ENCODE data around the gene TUBA1B. TPM values are rescaled to one million over a fixed set of nuclear protein-coding genes. Genes with fewer than 3 reads are reported as not detected.
A peak's percentile ranks its signal among the peaks of the same experiment; 100 is the strongest.

Gene TUBA1B
- total and polyA plus RNA-seq, 7 experiments from 2014 or later = 124 to 1,463 (median 280) TPM

- Histone ChIP-seq H3K36me3 (ENCODE audit: control insufficient read depth in 2 of 3, insufficient read depth in 3 of 3, low read length in 3 of 3) (peaks cover 0 to 78% (median 10%) of the 10 kb centered on the region in 3 experiments), H3K4me1 (ENCODE audit: control insufficient read depth in 2 of 2, insufficient read depth in 2 of 2, low read length in 2 of 2) (peaks cover 9 to 12% of the 10 kb centered on the region in 2 donors)
- no peaks in the 10 kb centered on the region for H3K27me3 Mint-ChIP-seq
Measured at GRCh38 chr12:49104822-49105221, 26.4 kb downstream of the TUBA1B start.

GRCh38 chr12:49100380-49100779 lies 30.8 kb downstream of the TUBA1B start:
- Mint-ChIP-seq H3K4me3 (no peak overlapping the region), H3K27me3 (peaks cover under 1 to 5% (median 3%) of the 10 kb centered on the region in 5 donors), H3K4me1 (peaks cover under 1 to 9% (median 6%) of the 10 kb centered on the region in 7 donors), H3K9me3 (no peaks in the 10 kb centered on the region), H3K36me3 (peaks cover 9 to 45% (median 22%) of the 10 kb centered on the region in 5 donors), H3K27ac (peak overlapping the region in 1 of 9 donors; percentile 1)
- H3K4me3 ChIP-seq (ENCODE audit: low read length) = no peak overlapping the region
- DNase-seq (no peak), ATAC-seq (no peak)
- ChIA-PET CTCF (interaction anchor here (2.8 to 5.9 kb wide), 3 partner anchors 13 to 36 kb away, joined by 12 to 41 read pairs (median 30); no protein-coding TSS in a partner anchor), POLR2A (interaction anchor here (0.8 to 4.6 kb wide), 3 partner anchors 9 to 30 kb away, joined by 3 to 41 read pairs (median 17); partner anchors contain the start of genes LMBR1L and TUBA1B)
- no peaks in the 10 kb centered on the region for H3K9me3 ChIP-seq (ENCODE audit: control insufficient read depth in 2 of 3, low read length in 3 of 3)
- no peaks in the 10 kb centered on the region for H3K27me3 ChIP-seq (ENCODE audit: control insufficient read depth in 2 of 2, insufficient read depth in 2 of 2, low read length in 2 of 2)
- H3K27ac ChIP-seq (ENCODE audit: low read depth, low read length) = no peak overlapping the region
- H3K36me3 ChIP-seq (ENCODE audit: control insufficient read depth in 2 of 3, insufficient read depth in 3 of 3, low read length in 3 of 3) = peaks cover 10 to 80% (median 12%) of the 10 kb centered on the region in 3 experiments
- intact Hi-C loops (cut with micrococcal nuclease) = no loop called here
- H3K4me1 ChIP-seq (ENCODE audit: control insufficient read depth in 2 of 2, insufficient read depth in 2 of 2, low read length in 2 of 2) = no peaks in the 10 kb centered on the region

More at GRCh38 chr12:49104822-49105221, 26.4 kb downstream of the TUBA1B start:
- no peaks in the 10 kb centered on the region for H3K9me3 Mint-ChIP-seq
- Histone ChIP-seq H3K9me3 (ENCODE audit: control insufficient read depth in 2 of 3, low read length in 3 of 3) (no peaks in the 10 kb centered on the region), H3K27ac (ENCODE audit: low read depth, low read length) (no peak overlapping the region), H3K4me3 (ENCODE audit: low read length) (no peak overlapping the region), H3K27me3 (ENCODE audit: control insufficient read depth in 2 of 2, insufficient read depth in 2 of 2, low read length in 2 of 2) (no peaks in the 10 kb centered on the region)
- H3K27ac Mint-ChIP-seq = no peak overlapping the region
- CTCF ChIA-PET = interaction anchor here (1.7 to 2.6 kb wide), 3 partner anchors 13 to 40 kb away, joined by 5 to 9 read pairs (median 6); no protein-coding TSS in a partner anchor
- no peak for ATAC-seq
- POLR2A ChIA-PET = interaction anchor here (0.5 to 1.5 kb wide), 3 partner anchors 26 to 69 kb away, joined by 3 to 10 read pairs (median 5); partner anchors contain the start of gene TUBA1B
- peaks cover 19 to 43% (median 34%) of the 10 kb centered on the region in 7 donors for H3K4me1 Mint-ChIP-seq
- intact Hi-C loops (cut with micrococcal nuclease) = no loop called here
- no peak overlapping the region for H3K4me3 Mint-ChIP-seq
- peaks cover 9 to 44% (median 17%) of the 10 kb centered on the region in 5 donors for H3K36me3 Mint-ChIP-seq
- no peak for DNase-seq

GRCh38 chr12:49098703-49099102 lies 32.5 kb downstream of the TUBA1B start:
- peaks cover 10 to 16% (median 15%) of the 10 kb centered on the region in 5 donors for H3K27me3 Mint-ChIP-seq

GRCh38 chr12:49098035-49098451 lies 33.2 kb downstream of the TUBA1B start:
- peaks cover 0 to 39% (median 15%) of the 10 kb centered on the region in 5 donors for H3K36me3 Mint-ChIP-seq
- ChIA-PET CTCF (interaction anchor here (0.7 to 5.9 kb wide), 11 partner anchors 9 to 137 kb away, joined by 3 to 41 read pairs (median 4); partner anchors contain the start of gene LMBR1L), POLR2A (interaction anchor here (0.6 to 4.6 kb wide), 7 partner anchors 9 to 90 kb away, joined by 3 to 41 read pairs (median 6); partner anchors contain the start of genes KMT2D, LMBR1L, TUBA1A and TUBA1B)
- H3K9me3 ChIP-seq (ENCODE audit: control insufficient read depth in 2 of 3, low read length in 3 of 3) = no peaks in the 10 kb centered on the region
- peaks cover 9 to 10% of the 10 kb centered on the region in 2 donors for H3K4me1 ChIP-seq (ENCODE audit: control insufficient read depth in 2 of 2, insufficient read depth in 2 of 2, low read length in 2 of 2)
- no peak overlapping the region for H3K4me3 ChIP-seq (ENCODE audit: low read length)
- H3K4me1 Mint-ChIP-seq = peaks cover 0 to 22% (median 16%) of the 10 kb centered on the region in 7 donors
- peak overlapping the region in 2 of 9 donors; percentile 23 to 51 for H3K27ac Mint-ChIP-seq
- H3K27me3 ChIP-seq (ENCODE audit: control insufficient read depth in 2 of 2, insufficient read depth in 2 of 2, low read length in 2 of 2) = peaks cover 4 to 6% of the 10 kb centered on the region in 2 donors
- intact Hi-C loops (cut with micrococcal nuclease) = loop anchor here (1.0 kb wide), 3 partner anchors 10 to 34 kb away; partner anchors contain the start of gene LMBR1L (in 1 of the 2)
- H3K36me3 ChIP-seq (ENCODE audit: control insufficient read depth in 2 of 3, insufficient read depth in 3 of 3, low read length in 3 of 3) = peaks cover 10 to 57% (median 12%) of the 10 kb centered on the region in 3 experiments
- H3K9me3 Mint-ChIP-seq = no peaks in the 10 kb centered on the region
- DNase-seq (peak; percentile 38 to 65 (median 58)), ATAC-seq (peak; percentile 78)
- no peak overlapping the region for H3K4me3 Mint-ChIP-seq
- peaks cover 14 to 23% (median 21%) of the 10 kb centered on the region in 5 donors for H3K27me3 Mint-ChIP-seq
- H3K27ac ChIP-seq (ENCODE audit: low read depth, low read length) = no peak overlapping the region

More at GRCh38 chr12:49098703-49099102, 32.5 kb downstream of the TUBA1B start:
- ATAC-seq (no peak), DNase-seq (no peak)
- Histone ChIP-seq H3K4me1 (ENCODE audit: control insufficient read depth in 2 of 2, insufficient read depth in 2 of 2, low read length in 2 of 2) (peaks cover 9 to 10% of the 10 kb centered on the region in 2 donors), H3K4me3 (ENCODE audit: low read length) (no peak overlapping the region), H3K36me3 (ENCODE audit: control insufficient read depth in 2 of 3, insufficient read depth in 3 of 3, low read length in 3 of 3) (peaks cover 10 to 63% (median 12%) of the 10 kb centered on the region in 3 experiments), H3K27me3 (ENCODE audit: control insufficient read depth in 2 of 2, insufficient read depth in 2 of 2, low read length in 2 of 2) (peaks cover 0 to 3% of the 10 kb centered on the region in 2 donors), H3K9me3 (ENCODE audit: control insufficient read depth in 2 of 3, low read length in 3 of 3) (no peaks in the 10 kb centered on the region), H3K27ac (ENCODE audit: low read depth, low read length) (no peak overlapping the region)
- H3K4me3 Mint-ChIP-seq = no peak overlapping the region
- ChIA-PET CTCF (interaction anchor here (0.7 to 5.9 kb wide), 13 partner anchors 11 to 137 kb away, joined by 3 to 41 read pairs (median 4); partner anchors contain the start of genes LMBR1L and TUBA1A), POLR2A (interaction anchor here (0.5 to 4.6 kb wide), 9 partner anchors 9 to 307 kb away, joined by 3 to 41 read pairs (median 4); partner anchors contain the start of genes KMT2D, LMBR1L, TUBA1A and TUBA1B)
- peaks cover 3 to 43% (median 17%) of the 10 kb centered on the region in 5 donors for H3K36me3 Mint-ChIP-seq
- intact Hi-C loops (cut with micrococcal nuclease) = loop anchor here (1.0 kb wide), 3 partner anchors 10 to 34 kb away; partner anchors contain the start of gene LMBR1L (in 1 of the 2)
- peaks cover 0 to 18% (median 12%) of the 10 kb centered on the region in 7 donors for H3K4me1 Mint-ChIP-seq
- H3K9me3 Mint-ChIP-seq = no peaks in the 10 kb centered on the region
- peak overlapping the region in 1 of 9 donors; percentile 23 for H3K27ac Mint-ChIP-seq

GRCh38 chr12:49097381-49097780 lies 33.8 kb downstream of the TUBA1B start:
- Mint-ChIP-seq H3K4me3 (no peak overlapping the region), H3K9me3 (no peaks in the 10 kb centered on the region), H3K36me3 (peaks cover 0 to 35% (median 15%) of the 10 kb centered on the region in 5 donors), H3K4me1 (peaks cover 2 to 26% (median 19%) of the 10 kb centered on the region in 7 donors), H3K27ac (no peak overlapping the region), H3K27me3 (peaks cover 19 to 29% (median 25%) of the 10 kb centered on the region in 5 donors)
- Histone ChIP-seq H3K27ac (ENCODE audit: low read depth, low read length) (no peak overlapping the region), H3K4me3 (ENCODE audit: low read length) (no peak overlapping the region), H3K27me3 (ENCODE audit: control insufficient read depth in 2 of 2, insufficient read depth in 2 of 2, low read length in 2 of 2) (peaks cover 4 to 10% of the 10 kb centered on the region in 2 donors), H3K36me3 (ENCODE audit: control insufficient read depth in 2 of 3, insufficient read depth in 3 of 3, low read length in 3 of 3) (peaks cover 10 to 50% (median 12%) of the 10 kb centered on the region in 3 experiments), H3K4me1 (ENCODE audit: control insufficient read depth in 2 of 2, insufficient read depth in 2 of 2, low read length in 2 of 2) (peaks cover 9 to 12% of the 10 kb centered on the region in 2 donors), H3K9me3 (ENCODE audit: control insufficient read depth in 2 of 3, low read length in 3 of 3) (no peaks in the 10 kb centered on the region)
- intact Hi-C loops (cut with micrococcal nuclease) = no loop called here
- no peak for DNase-seq
- no peak for ATAC-seq
- ChIA-PET POLR2A (interaction anchor here (1.0 to 4.6 kb wide), 6 partner anchors 8 to 91 kb away, joined by 3 to 41 read pairs (median 13); partner anchors contain the start of genes LMBR1L, TUBA1A and TUBA1B), CTCF (interaction anchor here (1.0 to 5.9 kb wide), 8 partner anchors 9 to 133 kb away, joined by 3 to 41 read pairs (median 6); partner anchors contain the start of genes LMBR1L and TUBA1A)

- peaks cover 0 to 2% (median 0%) of the 10 kb centered on the region in 11 donors for H3K9me3 Mint-ChIP-seq
- Histone ChIP-seq H3K4me1 (ENCODE audit: control insufficient read depth in 2 of 2, insufficient read depth in 2 of 2, low read length in 2 of 2) (peaks cover 27 to 33% of the 10 kb centered on the region in 2 donors), H3K36me3 (ENCODE audit: control insufficient read depth in 2 of 3, insufficient read depth in 3 of 3, low read length in 3 of 3) (peaks cover 0 to 26% (median 12%) of the 10 kb centered on the region in 3 experiments), H3K9me3 (ENCODE audit: control insufficient read depth in 2 of 3, low read length in 3 of 3) (no peaks in the 10 kb centered on the region), H3K27ac (ENCODE audit: low read depth, low read length) (no peak overlapping the region), H3K4me3 (ENCODE audit: low read length) (no peak overlapping the region), H3K27me3 (ENCODE audit: control insufficient read depth in 2 of 2, insufficient read depth in 2 of 2, low read length in 2 of 2) (peaks cover 4 to 28% of the 10 kb centered on the region in 2 donors)
- DNase-seq (no peak), ATAC-seq (no peak)
- POLR2A ChIA-PET = interaction anchor here (0.6 to 4.4 kb wide), 3 partner anchors 15 to 243 kb away, joined by 7 to 21 read pairs (median 10); partner anchors contain the start of genes DDX23, LMBR1L and TUBA1B
- H3K4me3 Mint-ChIP-seq = peak overlapping the region in 6 of 10 donors; percentile 1 to 58 (median 15)
- peak overlapping the region in 2 of 9 donors; percentile 20 to 50 for H3K27ac Mint-ChIP-seq
- intact Hi-C loops (cut with micrococcal nuclease) = loop anchor here in 1 of 2 donors (1.0 to 5.0 kb wide), 2 partner anchors 8 to 252 kb away; partner anchors contain the start of gene DNAJC22
- peaks cover 41 to 52% (median 48%) of the 10 kb centered on the region in 5 donors for H3K27me3 Mint-ChIP-seq
- peaks cover 22 to 49% (median 39%) of the 10 kb centered on the region in 7 donors for H3K4me1 Mint-ChIP-seq
- CTCF ChIA-PET = interaction anchor here (0.8 to 1.7 kb wide), 5 partner anchors 9 to 140 kb away, joined by 3 to 7 read pairs (median 4); partner anchors contain the start of genes RHEBL1 and TUBA1B
- H3K36me3 Mint-ChIP-seq = peaks cover 0 to 15% (median 7%) of the 10 kb centered on the region in 5 donors
Measured at GRCh38 chr12:49094975-49095365, 36.2 kb downstream of the TUBA1B start.
